Lower leg skin (tissue), 4 donors: ENCODE results near the gene INTS11. TPM values are rescaled to one million over a fixed set of nuclear protein-coding genes. Genes with fewer than 3 reads are reported as not detected.

Experiments
- DNase-seq, 2 donors: peaks; one replicate each; pipeline ENCODE4 v3.0.0-alpha.2; 2019; ENCODE audit warnings: low spot score in 2 of 2
- H3K4me3 ChIP-seq: fragments of 200-600 bp; sonication (generic); 2 replicates; pipeline ENCODE4 v1.5.1; 2017; ENCODE audit warnings: mild to moderate bottlenecking, low read depth; ENCODE audit not compliant: poor library complexity, severe bottlenecking
- POLR2A ChIP-seq, 2 donors: fragments of 450-650 bp; IDR thresholded peaks; one replicate each; pipeline ENCODE4 v1.6.1; 2016 to 2017; ENCODE audit warnings: antibody characterized with exemption in 2 of 2, mild to moderate bottlenecking in 1 of 2, moderate library complexity in 1 of 2
- WGBS, 2 donors: methylation state at CpG; one replicate each; pipeline ENCODE4 v1.1.5; 2018; 5-methylcytosine and 5-hydroxymethylcytosine counted together
- intact Hi-C: fragments of 100-400 bp; cut with DNase I; formaldehyde crosslinking; loops from one replicate; pipeline ENCODE4 v1.15.0; 2023; ENCODE audit warnings: low total_unique reads
- total RNA-seq, 4 donors: library from RNA; depleted of rRNA; stranded (reverse); fragments of >200 nt; gene quantifications; one replicate each; pipeline ENCODE4 v1.1.0, GENCODE V29; 2016
- TF ChIP-seq, protein P1 (sequence below), 3 donors: fragments of 450-650 bp; IDR thresholded peaks; one replicate each; pipeline ENCODE4 v1.5.1; 2016; ENCODE audit warnings: antibody characterized with exemption in 3 of 3, mild to moderate bottlenecking in 3 of 3, moderate library complexity in 2 of 3

Gene INTS11
- total RNA-seq, 4 donors from 2014 or later: 101 to 185 (median 105) TPM

DNA sequence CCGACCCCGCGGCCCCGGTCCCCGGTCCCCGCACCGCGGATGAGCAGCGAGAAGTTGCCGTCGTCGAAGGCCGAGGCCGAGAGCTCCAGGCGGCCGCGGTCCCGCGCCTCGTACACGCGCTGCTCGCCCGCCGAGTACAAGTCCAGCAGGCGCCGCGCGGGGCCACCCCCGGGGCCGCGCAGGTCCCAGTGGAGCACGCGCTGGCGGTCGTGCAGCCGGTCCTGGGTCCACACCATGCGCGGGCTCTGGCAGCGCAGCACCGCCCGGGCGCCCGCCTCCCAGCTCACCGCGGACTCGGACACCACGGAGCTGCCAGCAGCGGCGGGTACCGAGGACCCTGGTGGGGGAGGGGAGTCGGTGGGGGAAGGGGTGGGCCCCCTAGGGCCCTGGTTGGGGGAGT, 31.0 kb upstream of the INTS11 start:
- H3K4me3 ChIP-seq: no peak overlapping the region
- 1 to 2% methylated on average over 16 to 25 of the region's 52 CpGs for WGBS, 2 donors
- no peak for DNase-seq
- TF ChIP-seq POLR2A (IDR thresholded peaks at IDR 0.05): no peak
- intact Hi-C loops: no loop called here

DNA sequence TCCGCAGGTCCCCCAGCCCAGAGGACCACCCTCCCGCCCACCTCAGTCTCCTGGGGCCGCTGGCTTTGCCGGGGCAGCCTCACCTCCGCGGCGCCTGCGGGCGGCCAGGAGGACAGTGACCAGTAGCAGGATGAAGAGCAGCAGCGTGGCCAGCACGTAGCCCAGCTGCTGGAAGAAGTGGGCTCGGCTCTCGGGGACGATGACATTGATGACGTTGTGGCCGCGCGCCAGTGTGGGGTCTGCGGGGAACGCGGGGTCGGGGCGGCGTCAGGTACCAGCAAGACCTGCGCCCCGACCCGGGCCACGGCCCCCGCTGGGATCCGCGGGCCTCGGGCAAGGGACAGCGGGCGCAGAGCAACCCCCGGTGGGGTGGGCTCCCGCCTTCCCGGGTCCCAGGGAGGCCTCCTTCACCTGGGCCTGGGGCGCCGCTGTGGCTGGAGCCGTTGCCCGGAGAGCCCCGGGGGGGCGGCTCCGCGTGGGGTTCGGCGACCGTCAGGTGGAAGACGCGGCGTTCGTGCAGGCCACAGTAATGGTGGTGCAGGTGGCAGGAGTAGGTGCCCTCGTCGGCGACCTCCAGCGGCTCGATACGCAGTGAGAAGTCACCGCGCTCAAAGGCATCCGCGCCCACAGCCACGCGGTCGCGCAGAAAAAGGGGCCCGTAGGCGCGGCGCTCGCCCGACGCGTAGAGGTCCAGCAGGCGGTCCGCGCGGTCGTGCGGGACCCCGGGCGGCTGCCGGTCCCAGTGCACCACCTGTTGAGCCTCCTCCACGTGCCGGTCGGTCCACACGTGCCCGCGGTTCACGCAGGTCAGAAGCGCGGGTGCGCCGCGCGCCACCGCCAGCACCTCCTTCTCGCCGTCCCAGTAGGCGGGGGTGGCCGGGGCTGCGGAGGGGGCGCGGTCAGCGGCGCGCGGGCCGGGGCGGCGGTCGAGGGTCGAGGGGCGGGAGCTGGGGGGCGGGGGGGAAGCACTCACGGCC, 30.1 kb upstream of the INTS11 start:
- H3K4me3 ChIP-seq: no peak overlapping the region
- intact Hi-C loops: no loop called here
- no peak for DNase-seq
- no peak for TF ChIP-seq POLR2A (IDR thresholded peaks at IDR 0.05)
- TF ChIP-seq, protein P1, sequence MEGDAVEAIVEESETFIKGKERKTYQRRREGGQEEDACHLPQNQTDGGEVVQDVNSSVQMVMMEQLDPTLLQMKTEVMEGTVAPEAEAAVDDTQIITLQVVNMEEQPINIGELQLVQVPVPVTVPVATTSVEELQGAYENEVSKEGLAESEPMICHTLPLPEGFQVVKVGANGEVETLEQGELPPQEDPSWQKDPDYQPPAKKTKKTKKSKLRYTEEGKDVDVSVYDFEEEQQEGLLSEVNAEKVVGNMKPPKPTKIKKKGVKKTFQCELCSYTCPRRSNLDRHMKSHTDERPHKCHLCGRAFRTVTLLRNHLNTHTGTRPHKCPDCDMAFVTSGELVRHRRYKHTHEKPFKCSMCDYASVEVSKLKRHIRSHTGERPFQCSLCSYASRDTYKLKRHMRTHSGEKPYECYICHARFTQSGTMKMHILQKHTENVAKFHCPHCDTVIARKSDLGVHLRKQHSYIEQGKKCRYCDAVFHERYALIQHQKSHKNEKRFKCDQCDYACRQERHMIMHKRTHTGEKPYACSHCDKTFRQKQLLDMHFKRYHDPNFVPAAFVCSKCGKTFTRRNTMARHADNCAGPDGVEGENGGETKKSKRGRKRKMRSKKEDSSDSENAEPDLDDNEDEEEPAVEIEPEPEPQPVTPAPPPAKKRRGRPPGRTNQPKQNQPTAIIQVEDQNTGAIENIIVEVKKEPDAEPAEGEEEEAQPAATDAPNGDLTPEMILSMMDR (IDR thresholded peaks at IDR 0.05): no peak
- 61 to 75% methylated on average over 14 to 58 of the region's 116 CpGs for WGBS, 2 donors

DNA sequence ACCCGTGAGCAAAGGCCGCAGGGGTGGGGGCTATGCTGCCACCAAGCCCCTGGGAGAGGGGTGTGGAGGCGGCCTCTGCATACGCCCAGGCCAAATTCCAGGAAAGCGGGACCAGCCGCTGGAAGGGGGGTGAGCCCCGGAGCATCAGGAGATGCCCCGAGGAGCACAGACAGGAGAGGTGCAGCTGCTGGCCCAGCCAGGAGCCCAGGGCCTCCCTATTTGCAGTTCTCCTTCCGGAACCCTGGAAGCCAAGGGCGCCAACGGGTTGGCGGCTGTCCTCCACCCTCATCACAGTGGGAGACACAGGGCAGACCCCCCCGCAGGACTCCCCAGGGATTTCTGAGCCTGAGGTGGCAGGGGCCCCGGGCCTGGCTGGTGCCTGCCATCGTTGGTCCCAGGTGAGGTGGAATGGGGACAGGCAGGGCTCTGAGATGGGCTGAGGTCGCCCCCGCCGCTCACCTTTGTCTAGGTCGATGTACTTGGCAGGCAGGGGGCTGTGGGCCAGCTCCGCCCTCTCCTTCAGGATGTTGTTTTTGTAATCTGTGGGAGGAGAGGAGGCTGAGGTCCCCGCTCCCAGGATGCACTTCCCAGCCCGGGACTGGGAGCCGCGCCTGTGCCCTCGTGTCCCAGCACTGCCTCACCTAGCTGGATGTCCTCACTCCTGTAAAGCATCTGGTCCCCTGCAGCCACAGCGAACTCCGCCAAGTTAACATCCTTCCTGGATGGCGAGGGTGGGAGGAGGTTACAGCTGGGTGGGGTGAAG, 29.1 kb upstream of the INTS11 start:
- H3K4me3 ChIP-seq: no peak overlapping the region
- 23 to 33% methylated on average over 23 to 28 of the region's 28 CpGs for WGBS, 2 donors
- intact Hi-C loops: no loop called here
- TF ChIP-seq, protein P1 (IDR thresholded peaks at IDR 0.05): no peak
- TF ChIP-seq POLR2A (IDR thresholded peaks at IDR 0.05): no peak
- no peak for DNase-seq

DNA sequence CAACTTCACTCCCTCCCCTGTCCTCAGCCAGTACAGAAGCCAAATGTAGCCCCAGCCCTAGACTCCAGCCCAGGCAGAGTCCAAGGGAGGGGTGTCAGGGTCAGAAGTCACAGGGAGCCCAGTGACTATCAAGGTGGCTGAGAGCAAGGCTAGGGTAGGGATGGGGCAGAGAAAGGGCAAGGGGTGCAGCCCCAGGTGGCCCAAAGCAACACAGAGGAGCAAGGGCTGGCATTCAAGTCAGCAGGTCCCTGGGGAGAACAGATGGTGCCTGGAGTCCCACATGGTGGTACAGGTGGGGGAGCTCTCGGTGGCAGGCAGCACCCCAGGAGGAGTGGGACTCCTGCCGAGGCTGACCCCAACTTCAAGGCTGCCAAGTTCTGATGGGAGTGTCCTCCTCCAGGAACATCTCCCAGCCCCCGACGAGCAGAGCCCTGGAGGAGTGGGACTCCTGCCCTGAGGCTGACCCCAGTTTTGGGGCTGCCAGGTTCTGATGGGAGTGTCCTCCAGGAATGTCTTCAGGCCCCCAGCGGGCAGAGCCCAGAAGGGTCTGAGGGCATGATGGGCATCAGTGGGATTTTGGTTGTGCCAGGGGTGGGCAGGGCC, 28.4 kb upstream of the INTS11 start:
- no peak for TF ChIP-seq POLR2A (IDR thresholded peaks at IDR 0.05)
- TF ChIP-seq, protein P1 (IDR thresholded peaks at IDR 0.05): no peak
- intact Hi-C loops: no loop called here
- no peak overlapping the region for H3K4me3 ChIP-seq
- DNase-seq: no peak
- 0 to 20% methylated on average over 3 to 4 of the region's 5 CpGs for WGBS, 2 donors

DNA sequence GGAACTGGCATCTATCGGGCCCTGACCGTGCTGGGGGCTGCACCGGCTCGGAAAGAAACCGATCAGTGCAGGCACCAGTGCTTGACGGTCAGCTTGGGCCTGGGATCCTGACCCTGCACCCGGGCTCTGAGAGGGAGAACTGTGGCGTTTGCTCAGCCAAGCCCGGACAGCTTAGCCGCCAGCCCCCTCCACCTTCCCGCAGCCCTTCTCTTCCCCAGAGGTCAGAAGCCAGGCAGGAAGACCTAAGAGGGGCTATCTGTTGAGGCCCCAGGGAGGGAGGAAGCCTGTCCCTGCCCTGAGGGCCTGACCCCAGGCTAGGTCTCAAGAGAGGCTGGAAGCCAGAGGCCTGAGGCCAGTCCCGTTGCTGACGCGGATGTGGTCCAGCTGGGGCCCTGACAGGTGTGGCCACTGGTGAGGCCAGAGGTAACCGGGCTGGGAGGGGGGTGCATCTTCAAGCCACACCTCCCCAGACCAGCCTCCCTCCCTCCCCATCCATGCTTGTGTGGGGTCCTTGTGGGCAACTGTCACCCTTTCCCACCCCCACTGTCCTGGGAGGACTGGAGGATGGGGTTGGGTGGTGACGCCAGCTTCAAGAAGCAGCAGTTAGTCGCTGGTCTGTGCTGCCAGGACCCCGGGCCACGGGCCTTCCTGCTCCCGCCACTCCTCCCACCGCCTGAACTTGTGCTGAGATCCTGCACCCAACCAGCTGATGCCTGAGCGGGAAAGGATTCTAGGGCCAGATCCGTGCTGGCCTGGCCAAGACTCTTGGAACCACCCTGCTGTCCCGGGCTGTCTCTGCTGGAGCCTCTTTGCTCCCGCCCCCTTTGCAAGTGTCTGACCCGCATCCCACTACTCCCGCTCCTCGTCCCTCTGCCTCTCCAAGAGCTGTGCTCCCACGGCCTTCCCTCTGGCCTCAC, 27.3 kb upstream of the INTS11 start:
- intact Hi-C loops: no loop called here
- no peak overlapping the region for H3K4me3 ChIP-seq
- 41 to 47% methylated on average over 26 to 28 of the region's 29 CpGs for WGBS, 2 donors
- TF ChIP-seq, protein P1 (IDR thresholded peaks at IDR 0.05): no peak
- TF ChIP-seq POLR2A (IDR thresholded peaks at IDR 0.05): no peak
- DNase-seq: peak in 1 of 2 donors; percentile 93
